OCI-LY3 (cell line): ENCODE measurements around the gene RPS6KA2.

Experiments used
- H2AFZ ChIP-seq: fragments of 200-600, 300-600 bp; shearing (Covaris generic); 2 replicates; pipeline ENCODE4 v1.6.0; 2014; ENCODE audit warnings: antibody characterized with exemption, low read depth, low read length
- H3K27ac ChIP-seq: fragments of 200-600, 300-600 bp; sonication (generic); 2 replicates; pipeline ENCODE4 v1.5.1; 2014; ENCODE audit warnings: mild to moderate bottlenecking, low read length, moderate library complexity, mixed read lengths
- H3K27me3 ChIP-seq: fragments of 200-600, 300-600 bp; sonication (generic); 2 replicates; pipeline ENCODE4 v1.6.1; 2014; ENCODE audit warnings: low read depth, low read length, mixed read lengths
- H3K36me3 ChIP-seq: fragments of 200-600, 300-600 bp; sonication (generic); replicated peaks from 2 replicates; pipeline ENCODE3; 2014; ENCODE audit warnings: low read depth, low read length, mixed read lengths
- H3K4me1 ChIP-seq: fragments of 300-600, 200-600 bp; sonication (generic); 2 replicates; pipeline ENCODE4 v1.6.1; 2014; ENCODE audit warnings: low read length, mixed read lengths
- H3K4me2 ChIP-seq: fragments of 200-600, 300-600 bp; sonication (generic); 2 replicates; pipeline ENCODE4 v1.6.1; 2014; ENCODE audit warnings: low read length, mixed read lengths
- H3K4me3 ChIP-seq: fragments of 300-600, 200-600 bp; sonication (generic); 2 replicates; pipeline ENCODE4 v1.5.1; 2014; ENCODE audit warnings: antibody characterized with exemption, mild to moderate bottlenecking, low read length, moderate library complexity
- H3K79me2 ChIP-seq: fragments of 300-600, 200-600 bp; shearing (Covaris generic); 2 replicates; pipeline ENCODE4 v1.6.1; 2014; ENCODE audit warnings: mild to moderate bottlenecking, low read length, mixed read lengths
- H3K9ac ChIP-seq: fragments of 300-600, 200-600 bp; shearing (Covaris generic); 2 replicates; pipeline ENCODE4 v1.6.0; 2014; ENCODE audit warnings: mild to moderate bottlenecking, low read length, moderate library complexity
- H3K9me3 ChIP-seq: fragments of 200-600, 300-600 bp; shearing (Covaris generic); 2 replicates; pipeline ENCODE4 v1.6.1; 2014; ENCODE audit warnings: low read length, mixed read lengths; ENCODE audit not compliant: insufficient read depth
- H4K20me1 ChIP-seq: fragments of 200-600, 300-600 bp; sonication (generic); 2 replicates; pipeline ENCODE4 v1.6.1; 2016; ENCODE audit warnings: low read length, mixed read lengths; ENCODE audit not compliant: insufficient read depth
- CTCF ChIP-seq: fragments of 200-600, 300-600 bp; sonication (generic); IDR thresholded peaks from 2 replicates; pipeline ENCODE4 v1.5.1; 2014; ENCODE audit warnings: antibody characterized with exemption, low read length, low read depth
- EZH2phosphoT487 ChIP-seq: fragments of 200-600 bp; shearing (Covaris generic); IDR thresholded peaks from 2 replicates; pipeline ENCODE4 v1.6.1; 2018; ENCODE audit warnings: antibody characterized with exemption, mixed run types, low read depth

RPS6KA2 gene

GRCh38 chr6:166616261-166617238 is 10.5 kb downstream of the RPS6KA2 start:
- no peak overlapping the region for H3K4me3 ChIP-seq
- no peaks in the 10 kb centered on the region for H3K9me3 ChIP-seq
- H4K20me1 ChIP-seq: no peaks in the 10 kb centered on the region
- H3K4me2 ChIP-seq: no peak overlapping the region
- H3K27ac ChIP-seq: no peak overlapping the region
- H3K36me3 ChIP-seq: no peaks in the 10 kb centered on the region
- TF ChIP-seq EZH2phosphoT487: no peak
- no peak for TF ChIP-seq CTCF
- H3K4me1 ChIP-seq: no peaks in the 10 kb centered on the region
- no peaks in the 10 kb centered on the region for H3K79me2 ChIP-seq
- H2AFZ ChIP-seq: no peak overlapping the region
- H3K9ac ChIP-seq: no peak overlapping the region
- no peaks in the 10 kb centered on the region for H3K27me3 ChIP-seq

GRCh38 chr6:166615059-166615770 is 11.8 kb downstream of the RPS6KA2 start:
- H3K79me2 ChIP-seq: no peaks in the 10 kb centered on the region
- H3K27me3 ChIP-seq: no peaks in the 10 kb centered on the region

GRCh38 chr6:166614589-166614988 is 12.5 kb downstream of the RPS6KA2 start:
- H3K36me3 ChIP-seq: no peaks in the 10 kb centered on the region
- H2AFZ ChIP-seq: no peak overlapping the region
- no peaks in the 10 kb centered on the region for H3K27me3 ChIP-seq
- no peaks in the 10 kb centered on the region for H3K4me1 ChIP-seq
- TF ChIP-seq CTCF: no peak
- TF ChIP-seq EZH2phosphoT487: no peak
- no peaks in the 10 kb centered on the region for H3K9me3 ChIP-seq
- no peak overlapping the region for H3K4me3 ChIP-seq
- H3K4me2 ChIP-seq: no peak overlapping the region
- no peak overlapping the region for H3K27ac ChIP-seq
- no peaks in the 10 kb centered on the region for H3K79me2 ChIP-seq
- H4K20me1 ChIP-seq: no peaks in the 10 kb centered on the region
- no peak overlapping the region for H3K9ac ChIP-seq

More at GRCh38 chr6:166615059-166615770, 11.8 kb downstream of the RPS6KA2 start:
- H3K4me3 ChIP-seq: no peak overlapping the region
- H3K9me3 ChIP-seq: no peaks in the 10 kb centered on the region
- no peak overlapping the region for H2AFZ ChIP-seq
- TF ChIP-seq EZH2phosphoT487 (no peak), CTCF (no peak)
- no peak overlapping the region for H3K27ac ChIP-seq
- no peaks in the 10 kb centered on the region for H4K20me1 ChIP-seq
- no peaks in the 10 kb centered on the region for H3K4me1 ChIP-seq
- H3K4me2 ChIP-seq: no peak overlapping the region
- no peak overlapping the region for H3K9ac ChIP-seq
- no peaks in the 10 kb centered on the region for H3K36me3 ChIP-seq

GRCh38 chr6:166614171-166614583 is 12.9 kb downstream of the RPS6KA2 start:
- TF ChIP-seq EZH2phosphoT487: no peak
- TF ChIP-seq CTCF: no peak
- H3K27ac ChIP-seq: no peak overlapping the region
- no peaks in the 10 kb centered on the region for H3K36me3 ChIP-seq
- no peak overlapping the region for H3K9ac ChIP-seq
- no peaks in the 10 kb centered on the region for H4K20me1 ChIP-seq
- H3K4me2 ChIP-seq: no peak overlapping the region
- no peak overlapping the region for H2AFZ ChIP-seq
- H3K27me3 ChIP-seq: no peaks in the 10 kb centered on the region
- H3K4me1 ChIP-seq: no peaks in the 10 kb centered on the region
- no peaks in the 10 kb centered on the region for H3K9me3 ChIP-seq
- no peaks in the 10 kb centered on the region for H3K79me2 ChIP-seq
- H3K4me3 ChIP-seq: no peak overlapping the region
